Stimulated activated CD4-positive, alpha-beta T cell treated with anti-CD3 and anti-CD28 coated beads, TNF-alpha, amount 100 ng/mL, for 4 hours (primary cell): ENCODE data around the gene TUBB2B.

Experiments
- DNase-seq, 3 experiments: peaks; one replicate each; pipeline ENCODE4 v3.0.0-alpha.2; 2020; ENCODE audit warnings: low read depth in 3 of 3

The TUBB2B gene

GRCh38 chr6:3233904-3234303 lies 6.5 kb upstream of the TUBB2B start:
- no peak for DNase-seq

- DNase-seq = no peak
These were observed 5.9 kb upstream of the TUBB2B start for GRCh38 chr6:3233321-3233720.

- no peak for DNase-seq
These were observed 4.8 kb upstream of the TUBB2B start for GRCh38 chr6:3232017-3232945.

- no peak for DNase-seq
These were observed 4.0 kb upstream of the TUBB2B start for GRCh38 chr6:3231247-3232016.

GRCh38 chr6:3230900-3231246 lies 3.4 kb upstream of the TUBB2B start:
- DNase-seq = no peak

- no peak for DNase-seq
These were observed 2.9 kb upstream of the TUBB2B start for GRCh38 chr6:3230256-3230882.

GRCh38 chr6:3229566-3230178 lies 2.2 kb upstream of the TUBB2B start:
- DNase-seq = no peak

- no peak for DNase-seq
These were observed 1.5 kb upstream of the TUBB2B start for GRCh38 chr6:3228771-3229565.

- no peak for DNase-seq
These were observed 706 bp upstream of the TUBB2B start for GRCh38 chr6:3228046-3228671.

- no peak for DNase-seq
These were observed 731 bp downstream of the TUBB2B start for GRCh38 chr6:3226481-3227362.

- DNase-seq = no peak
These were observed 1.4 kb downstream of the TUBB2B start for GRCh38 chr6:3226042-3226441.

GRCh38 chr6:3222506-3223038 lies 4.9 kb downstream of the TUBB2B start:
- DNase-seq = no peak

- no peak for DNase-seq
These were observed 5.9 kb downstream of the TUBB2B start for GRCh38 chr6:3221578-3221977.

GRCh38 chr6:3220366-3220765 lies 7.1 kb downstream of the TUBB2B start:
- no peak for DNase-seq

GRCh38 chr6:3218266-3218665 lies 9.2 kb downstream of the TUBB2B start:
- DNase-seq = no peak

GRCh38 chr6:3217286-3217685 lies 10.2 kb downstream of the TUBB2B start:
- DNase-seq = no peak

GRCh38 chr6:3214898-3215297 lies 12.6 kb downstream of the TUBB2B start:
- no peak for DNase-seq

- no peak for DNase-seq
These were observed 14.1 kb downstream of the TUBB2B start for GRCh38 chr6:3213334-3213695.

GRCh38 chr6:3212261-3212660 lies 15.2 kb downstream of the TUBB2B start:
- DNase-seq = no peak

GRCh38 chr6:3211681-3212080 lies 15.8 kb downstream of the TUBB2B start:
- no peak for DNase-seq
